HepG2 (cell line): Measurements from ENCODE around the gene FAM83G. TPM values are rescaled to one million over a fixed set of nuclear protein-coding genes. Genes with fewer than 3 reads are reported as not detected.

ENCODE experiments used
- HMG20B ChIP-seq: conservative IDR thresholded peaks from 2 replicates; pipeline ENCODE4 v1.6.1; 2016; ENCODE audit warnings: missing genetic modification reagents, missing compliant biosample characterization
- NKX3-1 ChIP-seq: sonication (generic); formaldehyde crosslinking; IDR thresholded peaks from 2 replicates; pipeline ENCODE4 v1.5.0; 2020; ENCODE audit warnings: missing genetic modification reagents
- TCF7L2 ChIP-seq: IDR thresholded peaks from 2 replicates; pipeline ENCODE4 v1.6.1; 2011; ENCODE audit warnings: mild to moderate bottlenecking, low read depth, low read length, moderate library complexity
- U2AF2 ChIP-seq: fragments of 200-400 bp; formaldehyde crosslinking; IDR thresholded peaks from 2 replicates; pipeline ENCODE4 v1.6.1; 2017; ENCODE audit warnings: low read depth, mild to moderate bottlenecking, low read length
- ZFX ChIP-seq: sonication (generic); formaldehyde crosslinking; IDR thresholded peaks from 2 replicates; pipeline ENCODE4 v1.4.0; 2020; ENCODE audit warnings: mild to moderate bottlenecking, low read depth, missing genetic modification reagents, moderate library complexity
- ZNF431 ChIP-seq: sonication (generic); formaldehyde crosslinking; IDR thresholded peaks from 2 replicates; pipeline ENCODE4 v1.9.0; 2022; ENCODE audit warnings: missing genetic modification reagents, low read depth, mild to moderate bottlenecking, borderline replicate concordance
- polyA plus RNA-seq, 8 experiments: library from polyadenylated mRNA; depleted of rRNA in 3 of 8; stranded (reverse) in 7 of 8; unstranded in 1 of 8; fragments of >200 nt; fragmentation: Illumina TruSeq in 4 of 8; extraction: Trizol in 4 of 8; gene quantifications; 2 replicates each; pipeline versions ENCODE4 v1.2.1 to v1.2.3, GENCODE V29; 2011 to 2016; ENCODE audit warnings: low read depth in 4 of 8, missing spikeins in 1 of 8, mixed read lengths in 1 of 8; ENCODE audit not compliant: insufficient read depth in 1 of 8
- total RNA-seq, 5 experiments: library from RNA; depleted of rRNA; stranded (reverse); fragments of >200 nt; fragmentation: Illumina TruSeq; extraction: Trizol; gene quantifications; 2 replicates each; pipeline ENCODE4 v1.2.3, GENCODE V29; 2016; ENCODE audit warnings: low read depth in 1 of 5
- TF ChIP-seq, protein P1 (sequence below): sonication (generic); formaldehyde crosslinking; IDR thresholded peaks from one replicate; pipeline ENCODE4 v1.5.1; 2020; ENCODE audit warnings: mild to moderate bottlenecking, missing genetic modification reagents; ENCODE audit errors: not compliant biosample characterization
- TF ChIP-seq, protein P2 (sequence below): sonication (generic); formaldehyde crosslinking; IDR thresholded peaks from 2 replicates; pipeline ENCODE4 v1.4.0; 2020; ENCODE audit warnings: mild to moderate bottlenecking, missing genetic modification reagents, borderline replicate concordance
- TF ChIP-seq, protein P3 (sequence below): sonication (generic); formaldehyde crosslinking; IDR thresholded peaks from 2 replicates; pipeline ENCODE4 v1.5.0; 2020; ENCODE audit warnings: mild to moderate bottlenecking, low read depth, missing genetic modification reagents, borderline replicate concordance
- TF ChIP-seq, protein P4 (sequence below), 2 experiments: IDR thresholded peaks; 2 replicates each; pipeline ENCODE4 v1.6.1; 2011 to 2012; ENCODE audit warnings: low read length in 2 of 2, borderline replicate concordance in 1 of 2, low read depth in 1 of 2, mild to moderate bottlenecking in 1 of 2, moderate library complexity in 1 of 2

Gene FAM83G
- total and polyA plus RNA-seq, 2 of the 13 experiments (the other 11 are each of a cell fraction or from before 2014, with no cell fraction given), result 13.7 to 18.6 TPM

DNA sequence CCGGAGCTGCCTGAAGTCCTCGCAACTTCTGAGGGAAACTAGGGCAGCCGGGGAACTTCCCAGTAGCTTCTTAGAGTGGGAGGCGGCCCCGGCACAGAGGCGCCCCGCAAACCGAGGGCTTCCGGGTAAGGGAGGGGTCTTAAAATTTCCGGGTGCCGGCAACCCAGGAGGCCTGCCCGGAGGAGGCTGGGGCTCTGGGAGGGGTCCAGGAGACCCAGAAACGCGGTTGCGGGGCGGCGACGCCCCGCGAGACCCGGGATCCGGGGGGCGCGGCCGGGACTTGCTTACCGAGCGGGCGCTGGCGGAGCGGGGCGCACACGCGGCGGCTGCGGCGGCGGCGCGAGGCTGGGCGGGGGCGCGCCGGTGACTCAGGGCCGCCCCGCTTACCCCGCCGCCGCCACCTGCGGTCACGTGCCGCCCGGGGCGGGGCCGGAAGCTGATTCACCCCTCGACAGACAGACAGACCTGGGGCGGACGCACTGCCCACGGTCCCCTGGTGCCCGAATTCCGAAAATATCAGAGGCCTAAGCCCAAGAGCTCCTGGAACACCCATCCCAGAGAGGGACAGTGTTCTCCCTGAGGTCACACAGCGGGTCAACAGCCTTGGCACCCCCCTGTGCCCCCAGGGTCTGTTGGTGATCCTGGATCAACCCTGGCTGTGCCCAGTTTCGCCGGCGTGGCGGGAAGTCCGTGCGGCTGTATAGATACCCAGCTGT, at the start of gene FAM83G (continued):
- TF ChIP-seq, protein P1, sequence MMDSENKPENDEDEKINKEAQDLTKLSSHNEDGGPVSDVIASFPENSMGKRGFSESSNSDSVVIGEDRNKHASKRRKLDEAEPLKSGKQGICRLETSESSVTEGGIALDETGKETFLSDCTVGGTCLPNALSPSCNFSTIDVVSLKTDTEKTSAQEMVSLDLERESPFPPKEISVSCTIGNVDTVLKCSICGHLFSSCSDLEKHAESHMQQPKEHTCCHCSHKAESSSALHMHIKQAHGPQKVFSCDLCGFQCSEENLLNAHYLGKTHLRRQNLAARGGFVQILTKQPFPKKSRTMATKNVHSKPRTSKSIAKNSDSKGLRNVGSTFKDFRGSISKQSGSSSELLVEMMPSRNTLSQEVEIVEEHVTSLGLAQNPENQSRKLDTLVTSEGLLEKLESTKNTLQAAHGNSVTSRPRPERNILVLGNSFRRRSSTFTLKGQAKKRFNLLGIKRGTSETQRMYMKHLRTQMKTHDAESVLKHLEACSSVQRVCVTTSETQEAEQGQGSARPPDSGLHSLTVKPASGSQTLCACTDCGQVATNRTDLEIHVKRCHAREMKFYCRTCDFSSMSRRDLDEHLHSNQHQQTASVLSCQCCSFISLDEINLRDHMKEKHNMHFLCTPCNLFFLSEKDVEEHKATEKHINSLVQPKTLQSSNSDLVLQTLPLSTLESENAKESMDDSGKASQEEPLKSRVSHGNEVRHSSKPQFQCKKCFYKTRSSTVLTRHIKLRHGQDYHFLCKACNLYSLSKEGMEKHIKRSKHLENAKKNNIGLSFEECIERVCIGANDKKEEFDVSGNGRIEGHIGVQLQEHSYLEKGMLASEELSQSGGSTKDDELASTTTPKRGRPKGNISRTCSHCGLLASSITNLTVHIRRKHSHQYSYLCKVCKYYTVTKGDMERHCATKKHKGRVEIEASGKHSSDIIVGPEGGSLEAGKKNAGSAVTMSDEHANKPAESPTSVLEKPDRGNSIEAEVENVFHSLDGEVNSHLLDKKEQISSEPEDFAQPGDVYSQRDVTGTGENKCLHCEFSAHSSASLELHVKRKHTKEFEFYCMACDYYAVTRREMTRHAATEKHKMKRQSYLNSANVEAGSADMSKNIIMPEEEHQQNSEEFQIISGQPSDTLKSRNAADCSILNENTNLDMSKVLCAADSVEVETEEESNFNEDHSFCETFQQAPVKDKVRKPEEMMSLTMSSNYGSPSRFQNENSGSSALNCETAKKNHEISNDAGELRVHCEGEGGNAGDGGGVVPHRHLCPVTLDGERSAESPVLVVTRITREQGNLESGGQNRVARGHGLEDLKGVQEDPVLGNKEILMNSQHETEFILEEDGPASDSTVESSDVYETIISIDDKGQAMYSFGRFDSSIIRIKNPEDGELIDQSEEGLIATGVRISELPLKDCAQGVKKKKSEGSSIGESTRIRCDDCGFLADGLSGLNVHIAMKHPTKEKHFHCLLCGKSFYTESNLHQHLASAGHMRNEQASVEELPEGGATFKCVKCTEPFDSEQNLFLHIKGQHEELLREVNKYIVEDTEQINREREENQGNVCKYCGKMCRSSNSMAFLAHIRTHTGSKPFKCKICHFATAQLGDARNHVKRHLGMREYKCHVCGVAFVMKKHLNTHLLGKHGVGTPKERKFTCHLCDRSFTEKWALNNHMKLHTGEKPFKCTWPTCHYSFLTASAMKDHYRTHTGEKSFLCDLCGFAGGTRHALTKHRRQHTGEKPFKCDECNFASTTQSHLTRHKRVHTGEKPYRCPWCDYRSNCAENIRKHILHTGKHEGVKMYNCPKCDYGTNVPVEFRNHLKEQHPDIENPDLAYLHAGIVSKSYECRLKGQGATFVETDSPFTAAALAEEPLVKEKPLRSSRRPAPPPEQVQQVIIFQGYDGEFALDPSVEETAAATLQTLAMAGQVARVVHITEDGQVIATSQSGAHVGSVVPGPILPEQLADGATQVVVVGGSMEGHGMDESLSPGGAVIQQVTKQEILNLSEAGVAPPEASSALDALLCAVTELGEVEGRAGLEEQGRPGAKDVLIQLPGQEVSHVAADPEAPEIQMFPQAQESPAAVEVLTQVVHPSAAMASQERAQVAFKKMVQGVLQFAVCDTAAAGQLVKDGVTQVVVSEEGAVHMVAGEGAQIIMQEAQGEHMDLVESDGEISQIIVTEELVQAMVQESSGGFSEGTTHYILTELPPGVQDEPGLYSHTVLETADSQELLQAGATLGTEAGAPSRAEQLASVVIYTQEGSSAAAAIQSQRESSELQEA (CRISPR knock-in tag), result peak; percentile 12
- no peak for TF ChIP-seq ZNF431 (CRISPR knock-in tag)
- TF ChIP-seq, protein P2, sequence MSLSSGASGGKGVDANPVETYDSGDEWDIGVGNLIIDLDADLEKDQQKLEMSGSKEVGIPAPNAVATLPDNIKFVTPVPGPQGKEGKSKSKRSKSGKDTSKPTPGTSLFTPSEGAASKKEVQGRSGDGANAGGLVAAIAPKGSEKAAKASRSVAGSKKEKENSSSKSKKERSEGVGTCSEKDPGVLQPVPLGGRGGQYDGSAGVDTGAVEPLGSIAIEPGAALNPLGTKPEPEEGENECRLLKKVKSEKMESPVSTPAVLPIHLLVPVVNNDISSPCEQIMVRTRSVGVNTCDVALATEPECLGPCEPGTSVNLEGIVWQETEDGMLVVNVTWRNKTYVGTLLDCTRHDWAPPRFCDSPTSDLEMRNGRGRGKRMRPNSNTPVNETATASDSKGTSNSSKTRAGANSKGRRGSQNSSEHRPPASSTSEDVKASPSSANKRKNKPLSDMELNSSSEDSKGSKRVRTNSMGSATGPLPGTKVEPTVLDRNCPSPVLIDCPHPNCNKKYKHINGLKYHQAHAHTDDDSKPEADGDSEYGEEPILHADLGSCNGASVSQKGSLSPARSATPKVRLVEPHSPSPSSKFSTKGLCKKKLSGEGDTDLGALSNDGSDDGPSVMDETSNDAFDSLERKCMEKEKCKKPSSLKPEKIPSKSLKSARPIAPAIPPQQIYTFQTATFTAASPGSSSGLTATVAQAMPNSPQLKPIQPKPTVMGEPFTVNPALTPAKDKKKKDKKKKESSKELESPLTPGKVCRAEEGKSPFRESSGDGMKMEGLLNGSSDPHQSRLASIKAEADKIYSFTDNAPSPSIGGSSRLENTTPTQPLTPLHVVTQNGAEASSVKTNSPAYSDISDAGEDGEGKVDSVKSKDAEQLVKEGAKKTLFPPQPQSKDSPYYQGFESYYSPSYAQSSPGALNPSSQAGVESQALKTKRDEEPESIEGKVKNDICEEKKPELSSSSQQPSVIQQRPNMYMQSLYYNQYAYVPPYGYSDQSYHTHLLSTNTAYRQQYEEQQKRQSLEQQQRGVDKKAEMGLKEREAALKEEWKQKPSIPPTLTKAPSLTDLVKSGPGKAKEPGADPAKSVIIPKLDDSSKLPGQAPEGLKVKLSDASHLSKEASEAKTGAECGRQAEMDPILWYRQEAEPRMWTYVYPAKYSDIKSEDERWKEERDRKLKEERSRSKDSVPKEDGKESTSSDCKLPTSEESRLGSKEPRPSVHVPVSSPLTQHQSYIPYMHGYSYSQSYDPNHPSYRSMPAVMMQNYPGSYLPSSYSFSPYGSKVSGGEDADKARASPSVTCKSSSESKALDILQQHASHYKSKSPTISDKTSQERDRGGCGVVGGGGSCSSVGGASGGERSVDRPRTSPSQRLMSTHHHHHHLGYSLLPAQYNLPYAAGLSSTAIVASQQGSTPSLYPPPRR (CRISPR knock-in tag), result no peak
- TF ChIP-seq TCF7L2, result no peak
- TF ChIP-seq, protein P3, sequence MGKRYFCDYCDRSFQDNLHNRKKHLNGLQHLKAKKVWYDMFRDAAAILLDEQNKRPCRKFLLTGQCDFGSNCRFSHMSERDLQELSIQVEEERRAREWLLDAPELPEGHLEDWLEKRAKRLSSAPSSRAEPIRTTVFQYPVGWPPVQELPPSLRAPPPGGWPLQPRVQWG (CRISPR knock-in tag), result no peak
- TF ChIP-seq ZFX (CRISPR knock-in tag), result peak; percentile 63
- no peak for TF ChIP-seq U2AF2
- no peak for TF ChIP-seq NKX3-1
- TF ChIP-seq, protein P4, sequence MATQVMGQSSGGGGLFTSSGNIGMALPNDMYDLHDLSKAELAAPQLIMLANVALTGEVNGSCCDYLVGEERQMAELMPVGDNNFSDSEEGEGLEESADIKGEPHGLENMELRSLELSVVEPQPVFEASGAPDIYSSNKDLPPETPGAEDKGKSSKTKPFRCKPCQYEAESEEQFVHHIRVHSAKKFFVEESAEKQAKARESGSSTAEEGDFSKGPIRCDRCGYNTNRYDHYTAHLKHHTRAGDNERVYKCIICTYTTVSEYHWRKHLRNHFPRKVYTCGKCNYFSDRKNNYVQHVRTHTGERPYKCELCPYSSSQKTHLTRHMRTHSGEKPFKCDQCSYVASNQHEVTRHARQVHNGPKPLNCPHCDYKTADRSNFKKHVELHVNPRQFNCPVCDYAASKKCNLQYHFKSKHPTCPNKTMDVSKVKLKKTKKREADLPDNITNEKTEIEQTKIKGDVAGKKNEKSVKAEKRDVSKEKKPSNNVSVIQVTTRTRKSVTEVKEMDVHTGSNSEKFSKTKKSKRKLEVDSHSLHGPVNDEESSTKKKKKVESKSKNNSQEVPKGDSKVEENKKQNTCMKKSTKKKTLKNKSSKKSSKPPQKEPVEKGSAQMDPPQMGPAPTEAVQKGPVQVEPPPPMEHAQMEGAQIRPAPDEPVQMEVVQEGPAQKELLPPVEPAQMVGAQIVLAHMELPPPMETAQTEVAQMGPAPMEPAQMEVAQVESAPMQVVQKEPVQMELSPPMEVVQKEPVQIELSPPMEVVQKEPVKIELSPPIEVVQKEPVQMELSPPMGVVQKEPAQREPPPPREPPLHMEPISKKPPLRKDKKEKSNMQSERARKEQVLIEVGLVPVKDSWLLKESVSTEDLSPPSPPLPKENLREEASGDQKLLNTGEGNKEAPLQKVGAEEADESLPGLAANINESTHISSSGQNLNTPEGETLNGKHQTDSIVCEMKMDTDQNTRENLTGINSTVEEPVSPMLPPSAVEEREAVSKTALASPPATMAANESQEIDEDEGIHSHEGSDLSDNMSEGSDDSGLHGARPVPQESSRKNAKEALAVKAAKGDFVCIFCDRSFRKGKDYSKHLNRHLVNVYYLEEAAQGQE (IDR thresholded peaks at IDR 0.05; ENCODE audit: borderline replicate concordance in 1 of 2, low read depth in 1 of 2, low read length in 2 of 2), result peak in 1 of 2 experiments; percentile 11; a peak in 1 of 4 replicates
- TF ChIP-seq HMG20B, result no peak
